ENCODE results near the gene JPH4. TPM values are rescaled to one million over a fixed set of nuclear protein-coding genes. Genes with fewer than 3 reads are reported as not detected.
"Not testable (repeated sequence)": the region's sequence is repeated elsewhere in the genome, so short reads cannot be mapped to it uniquely, and the experiment has no call there.

Gene JPH4
- total RNA-seq: 5.3 TPM

DNA sequence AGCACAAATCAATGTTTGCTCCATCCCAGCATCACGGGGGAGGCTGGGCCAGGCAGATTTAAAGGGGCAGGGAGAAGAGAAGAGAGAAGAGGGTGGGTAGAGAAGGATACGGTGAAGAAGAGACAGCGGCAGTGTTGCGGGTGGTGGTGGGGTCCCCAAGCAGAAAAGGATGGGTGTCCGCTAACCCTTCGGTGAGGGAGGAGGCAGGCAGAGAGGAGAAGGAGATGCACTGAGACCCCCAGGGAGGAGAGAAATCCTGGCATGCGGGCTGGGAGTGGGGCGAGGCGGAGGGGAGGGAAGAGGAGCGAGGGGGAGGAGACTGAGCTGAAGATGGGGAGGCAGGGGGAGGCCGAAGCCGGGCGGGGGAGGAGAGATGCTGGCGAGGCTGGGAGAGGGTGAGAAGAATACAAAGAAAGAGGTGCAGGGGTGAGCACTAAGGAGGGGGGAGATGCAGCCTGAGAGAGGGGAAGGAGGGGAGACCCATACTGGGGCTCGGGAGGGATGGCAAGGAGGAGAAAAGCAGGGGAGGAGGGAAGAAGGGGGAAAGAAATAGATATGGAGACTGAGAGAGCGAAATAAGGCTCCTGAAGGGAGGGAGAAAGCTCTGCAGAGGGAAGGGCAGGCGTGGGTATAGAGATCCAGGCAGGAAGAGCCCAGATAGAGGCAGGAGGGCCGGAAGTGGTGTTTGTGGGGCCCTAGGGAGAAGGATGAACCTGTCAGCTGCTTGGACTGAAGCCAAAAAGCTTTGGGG is at the start of gene JPH4:
TSS of gene JPH4 (minus strand) at position 231 of the 751 bp plus-strand sequence. CDS start 1,337 bp downstream, outside the sequence.
- DNase-seq (ENCODE audit: low spot score): no peak

DNA sequence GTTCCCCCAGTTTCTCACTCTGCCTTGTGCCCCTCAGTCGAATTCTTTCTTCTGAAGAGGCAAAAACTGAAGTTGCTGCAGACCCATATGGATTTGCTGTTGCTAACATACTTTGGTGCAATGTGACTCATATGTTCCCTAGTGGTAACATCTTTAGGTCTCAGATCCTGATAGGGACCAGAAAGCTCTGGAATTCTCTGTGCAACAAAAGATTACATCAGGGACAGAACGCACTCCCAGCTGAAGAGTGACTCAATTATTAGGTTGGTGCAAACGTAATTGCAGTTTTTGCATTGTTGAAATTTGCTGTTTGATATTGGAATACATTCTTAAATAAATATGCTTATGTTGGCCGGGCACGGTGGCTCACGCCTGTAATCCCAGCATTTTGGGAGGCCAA is 49.4 kb upstream of the JPH4 start:
- DNase-seq (ENCODE audit: low spot score): no peak

DNA sequence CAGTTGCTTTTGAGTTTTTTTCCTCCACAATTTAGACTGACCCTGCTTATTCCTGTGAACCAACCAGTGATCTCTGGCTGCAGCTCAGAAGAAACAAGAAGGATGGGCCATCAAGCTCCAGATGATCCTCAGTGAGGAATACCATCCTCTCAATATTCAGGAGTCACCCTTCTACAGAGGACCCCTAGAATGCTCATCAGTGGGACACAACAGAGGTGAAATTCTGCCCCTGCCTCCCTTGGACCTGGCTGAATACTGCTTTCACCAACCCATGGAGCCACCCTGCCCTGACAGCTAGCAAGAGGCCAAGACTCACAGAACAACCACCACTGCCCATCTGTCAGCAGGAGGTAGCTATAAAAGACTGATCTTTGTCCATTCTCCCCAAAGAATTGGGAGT is 48.4 kb upstream of the JPH4 start:
- no peak for DNase-seq (ENCODE audit: low spot score)

DNA sequence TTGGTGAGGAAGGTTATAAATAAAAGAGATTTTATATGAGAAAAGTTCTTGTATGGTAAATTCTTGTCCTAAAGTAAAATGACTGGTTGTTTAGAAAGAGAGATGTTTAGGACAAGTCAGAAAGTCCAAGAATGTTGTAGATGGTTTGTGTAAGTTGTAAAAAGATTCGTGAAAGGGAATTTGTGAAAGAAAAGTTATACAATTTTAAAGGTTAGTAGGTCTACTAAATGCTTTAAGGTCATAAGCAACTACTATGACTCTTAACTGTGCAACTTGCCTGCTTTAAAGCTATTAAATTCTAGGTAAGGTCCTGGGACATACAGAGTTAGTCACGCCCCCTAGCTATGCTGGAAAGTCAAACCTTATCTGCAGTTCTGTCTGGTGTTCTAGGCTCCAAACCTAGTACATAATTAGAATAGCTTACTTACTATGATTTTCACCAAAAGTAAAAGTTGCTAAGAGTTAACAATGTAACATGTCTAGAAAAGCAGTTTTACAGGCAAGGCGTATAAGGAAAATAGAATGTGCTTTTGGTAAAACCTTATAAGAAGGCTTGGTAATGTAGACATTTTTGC is 46.3 kb upstream of the JPH4 start:
- no peak for DNase-seq (ENCODE audit: low spot score)

DNA sequence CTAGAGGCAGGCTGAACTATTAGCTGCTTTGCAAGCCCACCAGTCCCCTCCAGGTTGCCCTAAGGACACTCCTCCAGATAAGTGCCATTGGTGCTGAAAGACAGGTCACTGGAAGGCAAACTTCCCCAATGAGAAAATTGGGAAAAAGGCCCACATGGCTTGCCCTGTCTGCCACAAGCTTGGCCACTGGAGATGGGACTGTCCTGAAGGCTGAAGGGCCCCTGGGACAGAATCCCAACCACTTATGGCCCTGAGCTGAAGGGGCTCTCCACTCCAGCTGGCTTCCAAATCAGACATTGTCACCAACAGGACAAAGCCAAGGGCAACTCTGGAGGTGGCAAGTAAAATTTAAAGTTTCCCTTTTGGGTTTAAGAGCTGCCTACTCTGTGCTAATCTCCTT is 45.4 kb upstream of the JPH4 start:
- DNase-seq (ENCODE audit: low spot score): no peak

DNA sequence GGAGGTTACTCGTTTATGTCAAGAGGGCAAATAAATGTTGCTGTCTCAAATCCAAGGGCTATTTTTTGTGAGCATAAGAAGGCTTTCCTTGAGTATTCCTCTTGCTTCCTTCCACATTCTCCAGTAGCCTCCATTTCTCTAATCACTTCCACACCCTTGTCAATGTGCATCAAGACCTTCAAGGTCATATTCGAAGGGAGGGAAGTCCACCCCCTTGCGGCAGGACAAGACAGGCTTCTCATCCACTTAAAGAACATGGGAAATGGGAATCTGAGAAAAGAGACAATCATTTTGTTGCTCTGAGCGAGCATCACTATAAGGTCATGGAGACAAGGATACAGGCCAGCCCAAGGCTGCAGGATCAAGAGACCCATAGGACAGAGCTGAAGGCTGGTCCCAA is 44.4 kb upstream of the JPH4 start:
- DNase-seq (ENCODE audit: low spot score): no peak

DNA sequence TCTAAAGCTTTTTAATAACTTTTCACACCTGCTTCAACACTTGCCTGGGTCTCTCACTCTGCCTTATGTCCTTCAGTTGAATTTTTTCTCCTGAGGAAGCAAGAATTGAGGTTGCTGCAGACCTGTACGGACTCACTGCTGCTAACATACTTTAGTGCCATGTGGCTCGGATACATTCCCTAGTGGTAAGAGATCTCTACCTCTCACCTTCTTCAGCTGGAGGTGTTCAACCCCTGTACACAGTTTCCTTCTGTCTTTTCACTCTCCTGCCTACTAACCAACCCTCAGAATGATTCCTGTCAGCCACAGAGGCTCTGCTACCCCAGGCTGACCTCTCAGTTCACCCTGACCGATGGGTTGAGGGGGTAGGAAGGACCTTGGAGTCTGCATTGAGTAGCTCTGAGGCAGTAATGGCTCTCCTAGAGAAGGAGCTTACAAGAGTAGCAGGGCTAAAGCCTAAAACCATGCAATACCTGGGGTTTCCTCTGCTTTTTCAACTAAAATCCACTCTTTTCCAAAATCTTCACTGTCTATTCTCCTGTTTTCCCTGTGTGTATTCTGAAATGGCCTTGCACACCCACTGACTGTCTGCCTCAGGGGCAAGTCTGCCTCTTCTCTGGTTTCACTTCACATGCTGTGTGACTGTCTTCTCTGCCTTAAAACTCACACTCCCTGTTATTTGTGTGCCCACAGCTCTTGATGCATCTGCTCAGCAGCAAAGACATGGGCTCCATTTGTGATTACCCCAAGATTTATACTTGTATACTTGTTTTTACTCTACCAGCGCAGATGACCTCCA is 43.5 kb upstream of the JPH4 start:
- no peak for DNase-seq (ENCODE audit: low spot score)

DNA sequence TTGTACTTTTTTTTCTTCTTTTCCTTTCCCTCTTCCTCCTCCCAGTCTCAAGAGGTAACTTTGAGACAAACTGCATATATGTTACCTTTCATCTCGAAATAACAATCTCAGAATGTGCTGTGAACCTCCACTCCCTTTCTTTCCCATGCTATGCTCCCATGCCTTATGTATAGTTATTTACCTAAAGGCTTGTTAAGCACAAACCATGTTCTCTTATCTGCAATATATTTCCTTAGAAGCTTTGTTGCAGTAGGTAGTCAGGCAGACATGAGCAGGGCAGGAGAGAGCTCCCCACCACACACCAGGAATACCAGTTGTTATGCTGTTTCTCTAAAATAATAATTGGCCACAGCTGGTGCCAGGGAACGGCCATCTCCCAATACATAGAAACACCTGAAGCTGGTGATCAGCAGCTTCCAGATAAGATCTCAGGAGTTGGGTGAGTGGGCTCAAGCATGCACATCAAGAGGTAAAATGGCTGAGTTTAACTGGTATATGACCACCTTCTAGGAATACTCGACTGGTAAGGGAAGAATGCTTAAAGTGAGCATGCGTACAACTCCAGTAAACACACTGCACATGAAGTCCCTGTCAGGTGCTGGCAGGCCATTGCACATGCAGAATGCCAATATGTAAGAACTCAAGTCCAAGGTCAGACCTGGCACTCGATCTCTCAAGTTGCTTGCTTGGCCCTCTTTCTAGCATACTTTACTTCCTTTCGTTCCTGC is 42.8 kb upstream of the JPH4 start:
- no peak for DNase-seq (ENCODE audit: low spot score)

DNA sequence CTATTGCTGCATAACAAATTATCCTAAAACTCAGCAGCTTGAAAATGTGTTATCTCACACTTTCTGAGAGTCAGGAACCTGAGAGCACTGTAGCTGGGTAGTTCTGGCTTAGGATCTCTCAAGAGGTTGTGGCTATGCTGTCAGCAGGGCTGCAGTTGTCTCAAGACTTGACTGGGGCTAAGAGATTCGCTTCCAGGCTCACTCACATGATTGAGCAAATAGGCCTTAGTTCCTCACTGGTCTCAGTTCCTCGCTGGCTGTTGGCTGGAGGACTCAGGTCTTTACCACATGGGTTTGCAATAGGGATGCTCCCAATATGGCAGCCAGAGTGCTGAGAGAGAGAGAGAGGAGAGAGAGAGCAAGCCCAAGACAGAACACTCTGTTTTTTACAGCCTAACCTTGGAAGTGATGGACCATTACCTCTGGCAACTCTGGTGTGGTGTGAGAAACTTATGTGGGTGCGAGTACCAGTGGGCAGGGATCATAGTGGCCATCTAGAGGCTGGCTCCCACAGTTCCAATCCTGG is 41.6 kb upstream of the JPH4 start:
- DNase-seq (ENCODE audit: low spot score): no peak

DNA sequence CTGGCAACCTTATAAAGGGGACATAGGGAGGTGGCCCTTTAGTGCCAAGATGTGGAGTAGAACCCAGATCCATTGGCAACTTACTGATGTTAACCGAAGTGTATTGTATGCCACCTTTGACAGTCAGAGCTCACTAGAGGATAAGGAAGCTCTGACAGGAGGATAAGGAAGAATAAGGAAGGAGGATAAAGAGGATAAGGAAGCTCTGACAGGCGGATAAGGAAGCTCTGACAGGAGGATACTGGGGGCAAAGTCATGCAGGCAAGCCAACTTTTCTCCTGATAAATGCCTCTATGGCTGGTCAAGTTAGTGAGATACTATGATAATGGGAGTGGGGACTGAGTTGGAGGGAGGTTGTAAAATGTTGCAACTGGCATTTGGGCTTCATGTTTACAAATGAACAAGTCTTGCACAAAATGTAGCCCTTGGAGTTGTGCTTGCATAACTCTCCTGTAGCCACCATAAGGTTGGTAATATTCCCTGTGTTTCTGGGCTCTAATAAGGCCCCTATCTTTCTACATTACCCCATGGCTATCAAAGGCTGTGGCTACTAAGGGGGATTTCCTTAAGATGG is 39.9 kb upstream of the JPH4 start:
- no peak for DNase-seq (ENCODE audit: low spot score)

DNA sequence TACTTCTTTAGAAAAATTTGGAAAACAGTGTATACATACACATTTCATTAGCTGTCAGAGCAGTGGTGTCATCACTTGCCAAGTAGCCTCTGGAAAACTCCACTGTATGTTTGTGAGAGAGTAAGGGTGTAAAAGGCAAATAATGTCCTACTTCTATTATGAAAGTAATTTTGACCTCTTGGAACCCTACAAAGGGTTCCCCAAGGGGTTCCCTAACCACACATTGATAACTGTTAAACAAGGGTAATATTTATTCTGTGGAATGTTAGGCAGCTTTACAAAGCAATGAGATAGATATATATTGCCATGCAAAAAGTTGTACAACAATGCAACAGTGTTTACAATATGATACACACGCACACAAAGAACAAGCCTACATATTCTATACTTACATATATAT is 38.9 kb upstream of the JPH4 start:
- no peak for DNase-seq (ENCODE audit: low spot score)

DNA sequence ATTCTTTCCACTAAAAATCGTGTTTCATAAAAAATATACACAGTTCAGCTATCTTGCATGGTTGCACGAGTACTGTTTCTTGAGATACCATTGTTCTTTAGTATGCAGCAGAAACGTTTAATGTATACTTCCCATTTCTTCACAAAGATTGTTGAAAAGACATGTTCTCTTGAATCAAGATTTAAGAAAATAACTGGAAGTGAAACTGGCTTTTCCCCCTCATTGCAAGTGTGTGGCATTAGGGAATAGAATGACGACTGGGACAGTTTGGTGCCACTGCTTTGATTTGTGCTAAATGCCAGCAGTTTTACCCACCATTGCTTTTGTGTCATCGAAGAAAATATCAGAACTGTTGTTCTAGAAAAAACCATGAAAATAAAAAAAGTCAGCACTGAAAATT is 37.3 kb upstream of the JPH4 start:
- DNase-seq (ENCODE audit: low spot score): no peak

DNA sequence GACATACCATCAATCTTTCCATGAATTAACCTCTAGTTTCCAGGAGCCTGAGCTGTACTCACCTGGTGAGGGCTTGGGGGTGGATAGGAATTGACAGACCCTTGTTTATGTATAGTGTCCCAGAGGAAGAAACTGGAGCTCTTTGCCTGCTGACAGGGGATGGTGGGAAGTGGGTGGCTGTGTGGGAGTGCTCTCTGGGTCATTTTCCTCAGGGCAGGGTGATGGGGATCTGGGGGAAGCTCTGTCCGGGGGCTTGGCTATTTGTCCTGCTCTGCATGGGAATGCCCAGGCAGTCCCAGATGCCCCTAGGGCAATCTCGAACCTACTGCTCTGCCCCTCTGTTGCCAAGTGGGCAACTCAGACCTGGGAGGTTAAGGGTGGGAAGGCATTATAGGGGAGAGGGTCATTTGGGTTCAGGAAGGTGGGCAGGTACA is 35.8 kb upstream of the JPH4 start:
- no peak for DNase-seq (ENCODE audit: low spot score)

DNA sequence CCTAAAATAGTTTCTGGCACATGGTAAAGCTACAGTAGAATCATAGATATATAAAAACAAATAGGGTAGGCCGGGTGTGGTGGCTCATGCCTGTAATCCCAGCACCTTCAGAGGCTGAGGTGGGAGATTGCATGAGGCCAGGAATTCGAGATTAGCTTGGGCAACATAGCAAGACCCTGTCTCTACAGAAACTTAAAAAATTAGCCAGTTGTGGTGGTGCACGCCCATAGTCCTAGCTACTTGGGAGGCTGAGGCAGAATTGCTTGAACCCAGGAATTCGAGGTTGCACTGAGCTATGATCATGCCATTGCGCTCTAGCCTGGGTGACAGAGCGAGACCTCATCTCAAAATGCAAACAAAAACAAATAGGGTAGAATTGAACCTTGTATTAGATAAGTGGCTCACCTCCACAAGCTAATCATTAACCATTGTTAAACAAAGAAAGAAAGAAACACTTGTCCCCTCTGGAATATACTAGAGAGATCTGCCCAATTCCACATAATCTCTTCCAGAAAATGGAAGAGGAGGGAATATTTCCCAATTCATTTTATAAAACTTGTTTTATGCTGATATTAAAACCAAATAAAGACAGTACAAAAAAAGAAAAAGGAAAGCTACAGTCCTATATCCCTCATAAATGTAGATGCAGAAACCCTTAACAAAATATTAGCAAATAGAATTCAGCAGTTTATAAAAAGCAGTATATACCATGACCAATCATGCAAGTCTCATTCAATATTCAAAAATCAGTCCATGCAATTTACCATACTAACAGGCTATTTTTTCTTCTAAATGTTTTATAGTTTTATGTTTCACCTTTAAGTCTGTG is 34.9 kb upstream of the JPH4 start:
- DNase-seq (ENCODE audit: low spot score): no peak

DNA sequence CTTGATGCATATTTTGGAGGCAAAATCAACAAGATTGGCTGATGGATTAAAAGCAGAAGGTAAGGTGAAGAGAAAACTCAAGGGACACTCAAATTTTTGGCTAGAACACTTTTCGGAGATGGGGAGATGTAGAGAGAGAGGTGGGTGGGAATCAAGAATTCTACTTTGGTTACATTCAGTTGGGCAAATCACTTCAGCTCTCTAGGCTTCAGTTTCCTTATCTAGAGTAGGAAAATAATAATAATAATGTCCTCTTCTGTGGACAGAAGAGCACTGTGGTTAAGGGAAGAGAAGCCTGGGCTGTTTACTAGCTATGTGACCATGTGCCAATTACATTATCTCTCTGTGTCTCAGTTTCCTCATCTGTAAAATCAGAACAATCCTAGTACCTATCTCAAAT is 34.2 kb upstream of the JPH4 start:
- DNase-seq (ENCODE audit: low spot score): no peak

DNA sequence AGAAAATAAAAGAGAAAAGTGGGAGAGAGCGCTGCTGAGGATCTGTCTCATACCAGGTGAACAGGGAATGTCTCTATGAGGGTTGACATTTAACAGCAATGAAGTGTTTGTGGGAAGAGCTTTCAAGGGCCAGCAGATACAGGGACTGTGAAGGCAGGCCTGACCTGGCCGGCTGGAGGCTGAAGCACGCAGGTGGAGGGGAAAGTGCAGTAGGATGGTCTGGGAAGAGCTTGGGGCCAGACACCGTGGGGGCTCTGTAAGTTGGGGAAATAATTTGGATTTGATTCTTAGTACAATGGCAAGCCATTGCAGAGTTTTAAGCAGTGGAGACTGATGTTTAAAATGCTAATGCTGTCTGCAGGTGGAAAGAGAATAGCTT is 33.8 kb upstream of the JPH4 start:
- no peak for DNase-seq (ENCODE audit: low spot score)

DNA sequence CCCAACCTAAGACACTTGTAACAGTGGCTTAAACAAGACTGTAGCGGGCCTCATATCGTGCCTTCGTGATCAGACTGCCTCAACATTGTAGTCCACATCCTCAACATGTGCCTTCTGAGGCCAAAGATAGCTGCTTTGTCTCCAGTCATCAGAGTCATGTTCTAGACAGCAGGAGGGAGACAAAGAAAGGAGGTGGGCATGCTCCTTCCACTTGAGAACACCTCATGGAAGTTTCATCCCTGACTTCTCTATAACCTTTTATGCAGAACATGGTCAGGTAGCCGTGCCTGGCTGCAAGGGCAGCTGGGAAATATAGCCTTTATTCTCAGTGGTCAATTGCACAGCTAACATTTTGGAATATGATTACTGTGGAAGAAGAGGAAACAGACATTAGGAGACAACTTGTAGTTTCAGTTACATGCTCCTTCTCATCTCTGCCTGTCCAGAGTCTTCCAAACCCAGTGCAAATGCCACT is 32.3 kb upstream of the JPH4 start:
- no peak for DNase-seq (ENCODE audit: low spot score)

DNA sequence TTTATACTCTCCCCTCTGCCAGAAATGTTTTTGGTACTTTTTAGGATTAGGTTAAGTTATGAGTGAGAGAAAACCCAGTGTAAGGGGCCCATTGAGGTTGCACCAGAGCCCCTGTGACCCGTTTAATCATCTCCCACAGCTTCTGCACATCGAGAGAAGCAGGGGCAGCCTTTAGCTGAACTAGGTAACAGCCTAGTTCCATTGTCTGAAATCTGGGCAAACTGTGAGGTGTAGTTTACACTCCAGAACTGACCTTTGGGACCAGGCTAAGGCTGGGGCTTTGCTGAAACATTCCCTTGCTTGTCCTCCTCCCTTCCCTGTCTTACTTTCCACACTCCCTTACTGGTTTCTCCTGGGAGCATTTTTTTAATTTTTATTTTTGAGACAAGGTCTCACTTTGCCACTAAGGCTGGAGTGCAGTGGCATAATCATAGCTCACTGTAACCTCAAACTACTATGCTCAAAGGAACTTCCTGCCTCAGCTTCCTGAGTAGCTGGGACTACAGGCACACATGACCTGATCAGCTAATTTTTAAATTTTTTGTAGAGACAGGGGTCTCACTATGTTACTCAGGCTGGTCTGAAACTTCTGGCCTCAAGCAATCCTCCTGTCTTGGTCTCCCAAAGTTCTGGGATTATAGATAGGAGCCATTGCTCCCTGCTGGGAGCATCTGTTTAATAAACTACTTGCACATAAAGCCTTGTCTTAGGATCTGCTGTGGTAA is 31.7 kb upstream of the JPH4 start:
- DNase-seq (ENCODE audit: low spot score): no peak

DNA sequence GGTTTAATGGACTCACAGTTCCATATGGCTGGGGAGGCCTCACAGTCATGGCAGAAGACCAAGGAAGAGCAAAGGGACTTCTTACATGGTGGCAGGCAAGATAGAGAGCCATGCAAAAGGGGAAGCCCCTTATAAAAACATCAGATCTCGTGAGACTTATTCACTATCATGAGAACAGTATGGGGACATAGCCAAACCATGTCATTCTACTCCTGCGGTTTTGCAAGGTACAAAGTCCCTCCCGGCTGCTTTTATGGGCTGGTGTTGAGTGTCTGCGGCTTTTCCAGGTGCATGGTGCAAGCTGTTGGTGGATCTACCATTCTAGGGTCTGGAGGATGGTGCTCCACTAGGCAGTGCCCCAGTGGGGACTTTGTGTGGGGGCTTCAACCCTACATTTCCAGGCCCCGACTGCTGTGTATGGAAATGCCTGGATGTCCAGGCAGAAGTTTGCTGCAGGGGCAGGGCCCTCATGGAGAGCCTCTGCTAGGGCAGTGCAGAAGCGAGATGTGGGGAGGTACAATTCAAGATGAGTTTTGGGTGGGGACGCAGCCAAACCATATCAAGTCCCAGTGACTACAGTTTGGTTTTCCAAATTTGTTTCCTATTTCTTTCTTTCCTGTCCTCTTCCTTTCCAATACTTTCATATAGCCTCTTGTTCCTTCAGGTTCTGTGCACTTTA is 31.0 kb upstream of the JPH4 start:
- DNase-seq (ENCODE audit: low spot score): not testable (repeated sequence)
